LHCN-M2 (cell line): ENCODE measurements around the gene FBXO31. TPM values are rescaled to one million over a fixed set of nuclear protein-coding genes. Genes with fewer than 3 reads are reported as not detected.
"Not testable (repeated sequence)": the region's sequence is repeated elsewhere in the genome, so short reads cannot be mapped to it uniquely, and the experiment has no call there.

ENCODE experiments used
- DNase-seq: peaks from one replicate; pipeline ENCODE4 v3.0.0-alpha.2; 2012; ENCODE audit warnings: low read depth
- total RNA-seq: library from RNA; depleted of rRNA; stranded (reverse); fragments of >200 nt; gene quantifications from 2 replicates; pipeline ENCODE4 v1.2.3, GENCODE V29; 2014

The FBXO31 gene
- total RNA-seq, 1 experiment from 2014 or later = 32.3 TPM

- peak; percentile 99 for DNase-seq
These were observed 4.6 kb upstream of the FBXO31 start for GRCh38 chr16:87387942-87388817.

GRCh38 chr16:87384875-87385167, 1.2 kb upstream of the FBXO31 start:
- DNase-seq = not testable (repeated sequence)

GRCh38 chr16:87384162-87384874, 742 bp upstream of the FBXO31 start:
- DNase-seq = peak; percentile 70

GRCh38 chr16:87382023-87382785, 1.4 kb downstream of the FBXO31 start:
- no peak for DNase-seq

- no peak for DNase-seq
These were observed 2.7 kb downstream of the FBXO31 start for GRCh38 chr16:87380881-87381280.

- DNase-seq = no peak
These were observed 3.2 kb downstream of the FBXO31 start for GRCh38 chr16:87380403-87380802.

GRCh38 chr16:87379312-87379752, 4.2 kb downstream of the FBXO31 start:
- DNase-seq = not testable (repeated sequence)

GRCh38 chr16:87376660-87377059, 6.9 kb downstream of the FBXO31 start:
- DNase-seq = no peak

GRCh38 chr16:87375426-87376135, 8.0 kb downstream of the FBXO31 start:
- peak; percentile 50 for DNase-seq

GRCh38 chr16:87374313-87374712, 9.3 kb downstream of the FBXO31 start:
- no peak for DNase-seq

GRCh38 chr16:87372305-87372704, 11.3 kb downstream of the FBXO31 start:
- DNase-seq = no peak

GRCh38 chr16:87371261-87371866, 12.2 kb downstream of the FBXO31 start:
- DNase-seq = no peak

GRCh38 chr16:87369796-87370719, 13.5 kb downstream of the FBXO31 start:
- DNase-seq = no peak

GRCh38 chr16:87369117-87369765, 14.3 kb downstream of the FBXO31 start:
- no peak for DNase-seq

- no peak for DNase-seq
These were observed 15.4 kb downstream of the FBXO31 start for GRCh38 chr16:87368029-87368770.

GRCh38 chr16:87367529-87367928, 16.0 kb downstream of the FBXO31 start:
- no peak for DNase-seq

- DNase-seq = no peak
These were observed 16.6 kb downstream of the FBXO31 start for GRCh38 chr16:87366930-87367329.

GRCh38 chr16:87366288-87366687, 17.3 kb downstream of the FBXO31 start:
- DNase-seq = no peak
